ENCODE measurements around the gene ASXL1. TPM values are rescaled to one million over a fixed set of nuclear protein-coding genes. Genes with fewer than 3 reads are reported as not detected.

ASXL1 gene
- total RNA-seq, 1 experiment from 2014 or later = 69.9 TPM

GRCh38 chr20:32415494-32415893, 57.4 kb downstream of the ASXL1 start:
- H3K36me3 Mint-ChIP-seq (ENCODE audit: insufficient read depth, unreplicated experiment) = peaks cover 21% of the 10 kb centered on the region
- POLR2A ChIA-PET = interaction anchor here (0.6 to 1.0 kb wide), 2 partner anchors 8 to 9 kb away, joined by 3 read pairs; no protein-coding TSS in a partner anchor
- no TSS peak for BruUV-seq (replicated peaks)
- peaks cover 17% of the 10 kb centered on the region for H3K4me1 Mint-ChIP-seq (ENCODE audit: insufficient read depth, unreplicated experiment)
- CTCF ChIA-PET = interaction anchor here (1.4 kb wide), 1 partner anchor 16 kb away, joined by 6 read pairs; no protein-coding TSS in a partner anchor
- H3K9me3 Mint-ChIP-seq (ENCODE audit: unreplicated experiment) = no peaks in the 10 kb centered on the region
- no peak for DNase-seq (ENCODE audit: unreplicated experiment)
- no peak overlapping the region for H3K4me3 Mint-ChIP-seq (ENCODE audit: unreplicated experiment)
- no peaks in the 10 kb centered on the region for H3K27me3 Mint-ChIP-seq (ENCODE audit: insufficient read depth, unreplicated experiment)
- intact Hi-C loops (cut with micrococcal nuclease) = no loop called here
- no peak for TF ChIP-seq CTCF (IDR thresholded peaks at IDR 0.05; ENCODE audit: unreplicated experiment)
- H3K27ac Mint-ChIP-seq (ENCODE audit: low read depth, unreplicated experiment) = no peak overlapping the region

- Mint-ChIP-seq H3K27ac (ENCODE audit: low read depth, unreplicated experiment) (no peak overlapping the region), H3K27me3 (ENCODE audit: insufficient read depth, unreplicated experiment) (no peaks in the 10 kb centered on the region), H3K4me3 (ENCODE audit: unreplicated experiment) (no peak overlapping the region), H3K36me3 (ENCODE audit: insufficient read depth, unreplicated experiment) (peaks cover 18% of the 10 kb centered on the region), H3K9me3 (ENCODE audit: unreplicated experiment) (no peaks in the 10 kb centered on the region), H3K4me1 (ENCODE audit: insufficient read depth, unreplicated experiment) (peaks cover 17% of the 10 kb centered on the region)
- DNase-seq (ENCODE audit: unreplicated experiment) = no peak
- CTCF ChIA-PET = interaction anchor here (1.4 kb wide), 1 partner anchor 15 kb away, joined by 6 read pairs; no protein-coding TSS in a partner anchor
- POLR2A ChIA-PET = interaction anchor here (0.6 to 1.0 kb wide), 2 partner anchors 17 to 24 kb away, joined by 3 read pairs; no protein-coding TSS in a partner anchor
- no TSS peak for BruUV-seq (replicated peaks)
- no peak for TF ChIP-seq CTCF (IDR thresholded peaks at IDR 0.05; ENCODE audit: unreplicated experiment)
- intact Hi-C loops (cut with micrococcal nuclease) = no loop called here
Observed at GRCh38 chr20:32416206-32416605, 58.1 kb downstream of the ASXL1 start.

GRCh38 chr20:32418376-32418775, 60.2 kb downstream of the ASXL1 start:
- TF ChIP-seq CTCF (IDR thresholded peaks at IDR 0.05; ENCODE audit: unreplicated experiment) = no peak
- Mint-ChIP-seq H3K4me3 (ENCODE audit: unreplicated experiment) (no peak overlapping the region), H3K27ac (ENCODE audit: low read depth, unreplicated experiment) (no peak overlapping the region), H3K9me3 (ENCODE audit: unreplicated experiment) (no peaks in the 10 kb centered on the region), H3K4me1 (ENCODE audit: insufficient read depth, unreplicated experiment) (peaks cover 12% of the 10 kb centered on the region), H3K36me3 (ENCODE audit: insufficient read depth, unreplicated experiment) (peaks cover 21% of the 10 kb centered on the region), H3K27me3 (ENCODE audit: insufficient read depth, unreplicated experiment) (no peaks in the 10 kb centered on the region)
- no peak for DNase-seq (ENCODE audit: unreplicated experiment)
- intact Hi-C loops (cut with micrococcal nuclease) = no loop called here
- ChIA-PET CTCF (interaction anchor here (0.7 kb wide), 1 partner anchor 17 kb away, joined by 5 read pairs; no protein-coding TSS in a partner anchor), POLR2A (interaction anchor here (1.7 kb wide), 1 partner anchor 13 kb away, joined by 3 read pairs; no protein-coding TSS in a partner anchor)
- BruUV-seq (replicated peaks) = no TSS peak

- POLR2A ChIA-PET = interaction anchor here (0.7 kb wide), 1 partner anchor 13 kb away, joined by 4 read pairs; no protein-coding TSS in a partner anchor
- CTCF ChIA-PET = interaction anchor here (1.0 kb wide), 1 partner anchor 112 kb away, joined by 8 read pairs; no protein-coding TSS in a partner anchor
- intact Hi-C loops (cut with micrococcal nuclease) = no loop called here
Observed at GRCh38 chr20:32421290-32421689, 63.2 kb downstream of the ASXL1 start.

More at GRCh38 chr20:32421290-32421689, 63.2 kb downstream of the ASXL1 start:
- Mint-ChIP-seq H3K36me3 (ENCODE audit: insufficient read depth, unreplicated experiment) (peaks cover 17% of the 10 kb centered on the region), H3K27ac (ENCODE audit: low read depth, unreplicated experiment) (no peak overlapping the region), H3K9me3 (ENCODE audit: unreplicated experiment) (no peaks in the 10 kb centered on the region), H3K4me3 (ENCODE audit: unreplicated experiment) (no peak overlapping the region), H3K4me1 (ENCODE audit: insufficient read depth, unreplicated experiment) (peaks cover 2% of the 10 kb centered on the region), H3K27me3 (ENCODE audit: insufficient read depth, unreplicated experiment) (no peaks in the 10 kb centered on the region)
- BruUV-seq (replicated peaks) = no TSS peak
- no peak for TF ChIP-seq CTCF (IDR thresholded peaks at IDR 0.05; ENCODE audit: unreplicated experiment)
- no peak for DNase-seq (ENCODE audit: unreplicated experiment)
